Left renal pelvis (tissue), 4 donors: ENCODE results near the gene CXorf65. TPM values are rescaled to one million over a fixed set of nuclear protein-coding genes. Genes with fewer than 3 reads are reported as not detected.

Experiments
- DNase-seq, 4 donors: peaks; one replicate each; pipeline ENCODE4 v3.0.0-alpha.2; 2013; ENCODE audit warnings: low read depth in 4 of 4, low spot score in 3 of 4
- polyA plus RNA-seq, 4 donors: library from polyadenylated mRNA; unstranded; fragments of 120-200 nt; gene quantifications; one replicate each; pipeline ENCODE4 v1.2.1, GENCODE V29; 2013; ENCODE audit not compliant: insufficient read length in 4 of 4

CXorf65 gene
- under 1 TPM in 2 of 4 donors, not detected in 2; 0.20 to 0.37 TPM for polyA plus RNA-seq

- no peak for DNase-seq
These were observed at the start of gene CXorf65 for GRCh38 chrX:71106427-71106826. TSS of gene CXorf65 (minus strand) at chrX:71106740. CDS start at chrX:71106556, 184 bp downstream.

GRCh38 chrX:71154641-71155040, 48.1 kb upstream of the CXorf65 start:
- DNase-seq: no peak

GRCh38 chrX:71154196-71154595, 47.7 kb upstream of the CXorf65 start:
- DNase-seq: no peak

GRCh38 chrX:71151366-71151765, 44.8 kb upstream of the CXorf65 start:
- DNase-seq: no peak

- DNase-seq: no peak
These were observed 41.7 kb upstream of the CXorf65 start for GRCh38 chrX:71148278-71148663.

- no peak for DNase-seq
These were observed 41.1 kb upstream of the CXorf65 start for GRCh38 chrX:71147496-71148277.

- no peak for DNase-seq
These were observed 38.1 kb upstream of the CXorf65 start, which contains the start of gene NLGN3 for GRCh38 chrX:71144651-71145050. TSS of gene NLGN3 (plus strand) at chrX:71144841. CDS start at chrX:71147750, 2,909 bp downstream.

- DNase-seq: no peak
These were observed 37.0 kb upstream of the CXorf65 start for GRCh38 chrX:71143508-71143907.

- DNase-seq: no peak
These were observed 33.9 kb upstream of the CXorf65 start for GRCh38 chrX:71140440-71140839.

- no peak for DNase-seq
These were observed 25.0 kb upstream of the CXorf65 start for GRCh38 chrX:71131510-71131909.

- DNase-seq: no peak
These were observed 22.6 kb upstream of the CXorf65 start for GRCh38 chrX:71128915-71129765.

- DNase-seq: no peak
These were observed 21.8 kb upstream of the CXorf65 start for GRCh38 chrX:71128166-71128833.

GRCh38 chrX:71118985-71119535, 12.5 kb upstream of the CXorf65 start:
- DNase-seq: no peak

- DNase-seq: peak; percentile 61 to 74 (median 67)
These were observed 11.8 kb upstream of the CXorf65 start, which contains the start of gene MED12 for GRCh38 chrX:71118032-71118984. TSS of gene MED12 (plus strand) at chrX:71118596. CDS start at chrX:71118755, 159 bp downstream.

GRCh38 chrX:71117358-71117757, 10.8 kb upstream of the CXorf65 start:
- no peak for DNase-seq

- DNase-seq: no peak
These were observed 5.4 kb upstream of the CXorf65 start for GRCh38 chrX:71111921-71112431.

- DNase-seq: no peak
These were observed 4.8 kb upstream of the CXorf65 start, which contains the start of gene IL2RG for GRCh38 chrX:71111141-71111843. TSS of gene IL2RG (minus strand) at chrX:71111577. CDS start at chrX:71111539, 38 bp downstream.

- DNase-seq: no peak
These were observed 2.5 kb upstream of the CXorf65 start for GRCh38 chrX:71109051-71109450.
